ENCODE data around the gene TRIM39.
"Not testable (repeated sequence)": the region's sequence is repeated elsewhere in the genome, so short reads cannot be mapped to it uniquely, and the experiment has no call there.

TRIM39 gene

DNA sequence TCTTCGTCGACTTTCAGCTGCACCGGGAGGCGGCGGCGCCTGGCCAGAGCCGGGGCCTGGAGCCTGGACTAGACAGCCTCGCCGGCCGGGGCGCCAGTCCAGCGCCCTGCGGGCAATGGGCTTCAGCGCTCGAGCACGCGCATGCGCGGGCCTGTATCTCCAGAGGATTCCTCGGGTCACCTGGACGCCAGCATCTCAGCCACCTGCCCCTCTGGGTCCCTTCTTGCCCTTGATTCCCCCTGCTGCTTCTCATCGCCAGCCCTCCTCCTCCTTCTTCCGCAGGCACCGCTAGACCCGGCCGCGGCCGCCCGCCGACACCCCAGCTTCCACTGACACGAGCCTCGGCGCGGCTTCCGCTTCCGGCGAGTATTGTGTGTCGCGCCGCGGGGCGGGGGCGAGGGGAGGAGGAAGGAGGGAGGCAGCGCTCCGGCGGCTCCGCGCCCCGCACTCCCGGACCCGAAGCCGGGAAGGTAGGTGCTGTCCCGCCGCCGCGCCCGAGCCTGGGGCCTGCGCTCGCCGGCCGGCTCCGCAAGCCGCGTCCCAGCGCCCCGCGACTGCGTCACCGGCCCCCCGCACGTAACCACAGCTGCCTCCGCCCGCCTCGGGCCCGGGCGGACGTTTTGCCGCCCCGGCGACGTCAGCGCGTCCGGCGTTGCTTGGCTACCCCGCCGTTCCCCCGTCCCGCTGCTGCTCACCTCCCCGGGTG lies at the start of gene TRIM39:
TSS of gene TRIM39 (plus strand) at position 402 of the 706 bp plus-strand sequence. CDS start 2,391 bp downstream, outside the sequence.
- in situ Hi-C loops (cut with MboI; ENCODE audit: low sequenced_read_pairs) = no loop called here

DNA sequence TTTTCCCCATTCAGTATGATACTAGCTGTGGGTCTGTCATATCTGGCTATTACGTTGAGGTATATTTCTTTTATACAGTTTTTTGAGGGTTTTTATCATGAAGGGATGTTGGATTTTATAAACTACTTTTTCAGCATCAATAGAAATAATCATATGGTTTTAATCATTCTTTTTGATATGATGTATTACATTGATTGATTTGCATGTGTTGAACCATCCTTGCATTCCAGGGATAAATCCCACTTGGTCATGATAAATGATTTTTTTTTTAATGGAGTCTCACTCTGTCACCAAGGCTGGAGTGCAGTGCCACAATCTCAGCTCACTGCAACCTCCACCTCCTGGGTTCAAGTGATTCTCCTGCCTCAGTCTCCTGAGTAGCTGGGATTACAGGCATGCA lies 45.7 kb upstream of the TRIM39 start:
- in situ Hi-C loops (cut with MboI; ENCODE audit: low sequenced_read_pairs) = not testable (repeated sequence)

DNA sequence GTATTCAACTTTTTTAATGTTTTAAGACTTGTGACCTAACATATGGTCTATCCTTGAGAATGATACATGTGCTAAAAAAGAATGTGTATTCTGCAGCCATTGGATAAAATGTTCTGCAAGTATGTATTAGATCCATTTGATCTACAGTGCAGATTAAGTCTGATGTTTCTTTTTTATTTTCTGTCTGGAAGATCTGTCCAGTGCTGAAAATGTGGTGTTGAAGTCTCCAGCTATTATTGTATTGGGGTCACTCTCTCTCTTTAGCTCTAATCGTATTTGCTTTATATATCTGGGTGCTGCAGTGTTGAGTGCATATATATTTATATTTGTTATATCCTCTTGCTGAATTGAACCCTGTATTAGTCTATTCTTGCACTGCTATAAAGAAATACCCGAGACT lies 44.2 kb upstream of the TRIM39 start:
- in situ Hi-C loops (cut with MboI; ENCODE audit: low sequenced_read_pairs) = no loop called here

DNA sequence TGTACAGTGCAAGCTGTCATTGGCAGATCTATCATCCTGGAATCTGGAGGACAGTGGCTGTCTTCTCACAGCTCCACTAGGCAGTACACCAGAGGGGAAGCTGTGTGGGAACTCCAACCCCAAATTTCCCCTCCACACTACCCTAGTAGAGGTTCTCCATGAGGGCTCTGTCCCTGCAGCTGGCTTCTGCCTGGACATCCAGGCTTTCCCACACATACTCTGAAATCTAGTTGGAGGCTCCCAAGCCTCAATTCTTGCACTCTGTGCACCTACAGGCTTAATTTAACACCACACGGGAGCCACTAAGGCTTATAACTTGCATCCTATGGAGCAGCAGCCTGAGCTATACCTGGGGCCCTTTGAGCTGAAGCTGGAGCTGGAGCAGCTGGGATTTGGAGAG lies 43.0 kb upstream of the TRIM39 start:
- in situ Hi-C loops (cut with MboI; ENCODE audit: low sequenced_read_pairs) = no loop called here

DNA sequence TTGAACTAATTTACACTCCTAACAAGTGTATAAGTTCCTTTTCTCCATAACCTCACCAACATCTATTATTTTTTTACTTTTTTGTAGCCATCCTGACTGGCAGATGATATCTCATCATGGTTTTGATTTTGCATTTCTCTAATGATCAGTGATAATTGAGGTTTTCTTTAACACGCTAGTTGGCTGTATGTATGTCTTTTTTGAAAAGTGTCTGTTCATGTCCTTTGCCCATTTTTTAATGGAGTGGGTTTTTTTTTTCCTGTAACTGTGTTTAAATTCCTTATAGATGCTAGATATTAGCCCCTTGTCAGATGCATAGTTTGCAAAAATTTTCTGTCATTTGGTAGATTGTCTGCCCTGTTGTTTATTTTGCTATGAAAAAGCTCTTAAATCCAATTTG lies 39.6 kb upstream of the TRIM39 start:
- in situ Hi-C loops (cut with MboI; ENCODE audit: low sequenced_read_pairs) = no loop called here

DNA sequence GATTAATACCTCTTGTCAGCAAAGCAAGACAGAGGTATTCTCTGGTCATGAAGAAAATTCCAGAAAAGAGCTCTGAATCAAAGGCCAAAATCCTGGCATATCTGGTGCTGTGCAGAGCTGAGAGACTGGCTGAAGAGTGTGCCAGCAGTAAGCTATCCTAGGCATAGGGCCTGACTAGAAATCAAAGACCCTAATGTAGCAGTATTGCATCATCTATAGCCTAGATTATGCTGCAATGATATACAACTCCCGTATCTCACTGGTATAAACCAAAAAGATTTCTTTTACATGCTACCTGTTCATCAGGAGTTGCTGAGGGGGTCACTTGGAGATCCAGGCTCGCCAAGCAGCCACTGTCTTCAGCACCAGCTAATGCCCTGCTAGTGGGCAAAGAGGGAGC lies 30.9 kb upstream of the TRIM39 start:
- in situ Hi-C loops (cut with MboI; ENCODE audit: low sequenced_read_pairs) = no loop called here

DNA sequence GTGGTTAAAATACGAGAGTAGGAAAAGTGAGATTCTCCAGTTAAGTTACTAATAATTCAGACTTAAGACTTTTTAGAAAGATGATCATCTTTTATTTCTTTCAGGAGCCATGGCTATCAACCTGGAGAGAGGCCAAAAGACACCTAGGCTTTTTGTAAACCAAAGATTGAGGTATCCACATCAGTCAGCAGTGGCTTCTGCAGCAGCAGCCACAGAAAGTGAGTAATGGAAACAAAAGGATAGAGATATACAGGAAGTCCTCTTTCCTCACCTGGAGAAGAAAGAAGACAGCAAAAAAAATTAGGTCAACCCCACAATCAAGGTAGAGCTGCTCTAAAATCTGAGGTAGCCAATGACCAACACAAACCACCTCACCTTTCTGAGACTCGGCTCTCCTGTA lies 22.7 kb upstream of the TRIM39 start:
- in situ Hi-C loops (cut with MboI; ENCODE audit: low sequenced_read_pairs) = no loop called here

DNA sequence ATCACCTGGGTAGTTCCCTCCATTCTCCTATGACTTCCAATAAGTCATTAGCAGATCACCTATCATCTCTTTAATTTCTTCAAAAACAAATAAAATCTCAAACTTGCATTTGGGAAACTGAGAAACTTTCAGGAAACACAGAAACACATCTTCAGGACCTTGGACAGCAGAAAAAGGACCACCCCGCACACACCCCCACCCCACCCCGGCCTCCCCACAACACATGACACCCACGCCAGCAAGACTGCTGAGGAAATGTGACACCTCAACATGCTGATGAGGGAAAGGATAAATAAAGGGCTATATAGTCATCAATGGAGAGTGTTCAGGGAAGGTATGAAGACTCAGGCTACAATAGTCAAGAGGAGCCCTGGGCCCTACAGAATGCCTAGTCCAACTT lies 15.6 kb upstream of the TRIM39 start:
- in situ Hi-C loops (cut with MboI; ENCODE audit: low sequenced_read_pairs) = no loop called here

DNA sequence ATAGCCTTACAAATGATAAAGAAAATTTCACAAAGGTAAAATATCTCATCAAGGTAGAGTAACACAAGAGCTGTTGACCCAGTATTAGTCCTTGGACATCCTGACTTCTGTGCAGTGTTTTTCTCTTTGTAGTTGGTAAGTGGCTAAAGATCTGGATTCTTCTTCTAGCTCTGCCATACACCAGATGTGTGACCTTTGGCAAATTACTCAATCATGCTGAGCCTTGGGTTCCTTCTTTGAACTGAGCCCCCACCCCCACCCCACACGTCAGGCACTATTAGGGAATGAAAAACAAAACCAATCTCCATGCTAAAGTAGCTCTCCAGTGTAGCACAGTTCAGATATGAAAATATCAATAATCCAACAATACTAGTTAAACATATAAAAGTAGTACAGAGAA lies 15.1 kb upstream of the TRIM39 start:
- in situ Hi-C loops (cut with MboI; ENCODE audit: low sequenced_read_pairs) = no loop called here

DNA sequence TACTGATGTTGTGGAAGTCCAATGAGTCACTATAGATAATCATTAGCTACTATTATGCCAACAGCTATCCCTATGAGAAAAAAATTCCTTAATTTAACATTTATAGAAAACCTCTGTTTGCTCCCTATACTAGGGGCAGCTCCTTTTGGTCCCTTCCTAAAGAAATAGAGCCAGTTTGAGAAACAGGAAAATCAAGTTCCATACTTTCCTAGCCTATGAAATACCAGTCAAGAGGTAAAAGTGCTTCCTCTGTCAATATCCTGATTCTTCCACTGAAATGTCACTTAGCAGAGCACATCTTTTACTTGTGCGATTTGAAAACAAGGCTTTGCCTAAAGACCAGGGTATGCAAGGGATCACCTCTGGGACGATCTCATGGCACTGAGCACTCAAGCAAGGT lies 14.5 kb upstream of the TRIM39 start:
- in situ Hi-C loops (cut with MboI; ENCODE audit: low sequenced_read_pairs) = no loop called here

DNA sequence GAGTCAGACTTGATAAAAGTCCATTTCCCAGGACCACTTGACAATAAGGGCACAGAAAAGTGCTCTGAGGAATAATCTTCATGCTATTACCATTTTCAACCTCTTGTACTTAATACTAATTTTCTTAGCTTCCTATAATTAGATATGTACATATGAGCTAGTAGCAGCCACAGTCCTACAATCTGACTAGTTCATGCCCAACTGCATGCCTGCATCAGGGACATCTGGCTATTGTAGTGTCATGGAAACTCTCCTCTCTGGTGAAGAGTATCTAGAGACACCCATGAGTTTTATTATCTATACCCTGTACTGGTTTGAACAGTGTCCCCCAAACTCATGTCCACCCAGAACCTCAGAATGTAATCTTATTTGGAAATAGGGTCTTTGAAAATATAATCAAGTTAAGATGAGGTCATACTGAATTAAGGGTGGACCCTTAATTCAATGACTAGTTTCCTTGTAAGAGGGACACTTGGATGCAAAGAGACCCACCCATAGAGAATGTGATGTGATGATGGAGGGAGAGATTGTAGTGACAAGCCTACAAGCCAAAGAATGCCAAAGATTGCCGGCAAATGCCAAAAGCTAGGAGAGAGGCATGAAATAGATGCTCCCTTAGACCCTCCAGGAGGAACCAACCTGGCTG lies 13.9 kb upstream of the TRIM39 start:
- in situ Hi-C loops (cut with MboI; ENCODE audit: low sequenced_read_pairs) = no loop called here

DNA sequence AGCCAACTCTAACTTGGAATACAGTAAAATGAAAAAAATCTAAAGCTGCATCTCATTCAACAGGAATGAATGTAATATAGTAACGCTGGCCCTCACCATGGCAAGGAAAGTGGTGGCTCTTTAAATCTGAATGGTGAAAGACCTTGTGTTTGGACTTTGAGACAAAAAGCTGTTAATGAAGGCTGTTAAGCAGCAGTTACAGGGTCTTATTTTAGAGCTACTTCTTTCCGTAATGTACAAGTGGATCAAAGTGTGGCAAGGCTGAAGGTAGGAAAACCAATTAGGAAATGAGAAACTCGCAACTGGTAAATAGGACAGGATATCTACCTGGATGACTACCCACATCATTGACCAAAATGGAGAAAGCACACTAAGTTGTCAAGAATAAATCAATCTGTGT lies 11.6 kb upstream of the TRIM39 start:
- in situ Hi-C loops (cut with MboI; ENCODE audit: low sequenced_read_pairs) = no loop called here

DNA sequence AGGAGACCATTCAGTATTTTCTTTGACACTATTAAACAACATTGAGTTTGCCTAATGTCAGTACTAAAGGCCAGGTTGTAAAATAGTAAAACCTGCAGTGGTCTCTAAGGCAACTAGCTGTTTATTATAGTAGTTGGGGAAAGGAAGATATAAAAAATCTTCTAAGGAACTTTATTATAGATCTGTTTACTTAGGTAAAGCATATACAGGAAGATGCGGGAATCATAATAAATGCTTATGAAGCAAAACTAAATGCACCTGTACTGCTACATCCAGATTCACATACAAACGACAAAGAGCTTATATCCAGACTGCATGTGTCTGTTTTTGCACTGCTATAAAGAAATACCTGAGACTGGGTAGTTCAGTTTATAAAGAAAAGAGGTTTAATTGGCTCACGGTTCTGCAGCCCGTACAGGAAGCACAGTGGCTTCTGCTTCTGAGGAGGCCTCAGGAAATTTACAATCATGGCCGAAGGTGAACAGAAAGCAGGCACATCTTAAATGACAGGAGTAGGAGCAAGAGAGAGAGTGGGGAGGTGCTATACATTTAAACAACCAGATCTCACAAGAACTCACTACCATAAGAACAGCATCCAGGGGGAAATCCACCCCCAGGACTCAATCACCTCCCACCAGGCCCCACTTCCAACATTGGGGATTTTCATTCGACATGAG lies 8.7 kb upstream of the TRIM39 start:
- in situ Hi-C loops (cut with MboI; ENCODE audit: low sequenced_read_pairs) = no loop called here

DNA sequence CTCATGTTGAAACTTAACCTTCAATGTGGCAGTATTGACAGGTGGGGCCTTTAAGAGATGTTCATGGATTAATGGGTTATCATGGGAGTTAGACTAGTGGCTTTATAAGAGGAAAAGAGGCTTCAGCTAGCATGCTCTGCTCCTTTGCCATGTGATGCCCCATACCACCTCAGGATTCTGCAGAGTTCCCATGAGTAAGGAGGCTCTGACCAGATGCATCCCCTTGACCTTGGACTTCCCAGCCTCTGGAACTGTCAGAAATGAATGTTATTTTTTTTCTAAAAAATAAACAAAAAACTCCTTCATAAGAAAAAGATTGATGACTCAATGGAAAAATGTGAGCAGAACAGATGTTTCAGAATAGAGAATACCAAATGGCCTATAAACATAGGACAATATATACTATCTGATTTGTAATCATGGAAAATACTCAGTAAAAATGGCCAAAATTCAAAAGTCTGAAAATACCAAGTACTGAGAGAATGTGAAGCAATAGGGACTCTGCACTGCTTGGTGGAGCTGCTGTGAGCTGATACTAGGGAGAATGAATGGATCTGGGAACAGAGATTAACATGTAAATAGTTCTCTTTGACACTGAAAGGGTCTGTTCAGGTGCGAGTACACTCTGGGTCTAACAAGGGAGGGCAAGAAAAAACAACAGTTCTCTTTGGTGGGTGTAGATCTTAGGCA lies 7.4 kb upstream of the TRIM39 start:
- in situ Hi-C loops (cut with MboI; ENCODE audit: low sequenced_read_pairs) = no loop called here

DNA sequence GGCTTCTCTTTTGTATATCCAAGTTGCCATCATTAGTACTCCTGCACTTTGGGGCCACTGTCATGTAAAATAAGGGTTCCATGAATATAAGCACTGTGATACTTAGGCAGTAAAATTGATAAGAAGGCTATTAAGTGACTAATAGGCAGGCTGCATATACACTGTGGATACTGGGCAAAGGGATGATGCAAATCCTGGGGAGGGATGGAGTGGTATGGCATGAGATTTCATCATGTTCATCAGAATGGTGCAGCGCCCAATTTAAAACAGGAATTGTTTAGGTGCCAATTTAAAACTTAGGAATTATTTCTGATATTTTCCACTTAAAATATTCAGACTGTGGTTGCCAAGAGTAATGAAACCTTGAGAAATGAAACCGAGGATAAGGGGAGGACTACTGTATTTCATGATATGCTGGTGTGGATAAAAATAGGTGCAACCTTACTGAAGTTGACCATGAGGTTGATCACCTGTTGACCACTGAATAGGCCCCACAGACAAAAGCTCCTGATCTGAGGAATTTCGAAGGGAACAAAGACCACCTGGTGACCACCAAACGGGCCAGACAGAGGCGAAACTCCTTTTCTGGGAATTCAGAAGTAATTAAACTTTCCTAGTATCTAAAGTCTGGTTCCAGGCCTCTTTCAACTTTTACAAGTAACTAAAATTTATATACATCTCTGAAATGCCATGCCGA lies 4.9 kb upstream of the TRIM39 start:
- in situ Hi-C loops (cut with MboI; ENCODE audit: low sequenced_read_pairs) = no loop called here

DNA sequence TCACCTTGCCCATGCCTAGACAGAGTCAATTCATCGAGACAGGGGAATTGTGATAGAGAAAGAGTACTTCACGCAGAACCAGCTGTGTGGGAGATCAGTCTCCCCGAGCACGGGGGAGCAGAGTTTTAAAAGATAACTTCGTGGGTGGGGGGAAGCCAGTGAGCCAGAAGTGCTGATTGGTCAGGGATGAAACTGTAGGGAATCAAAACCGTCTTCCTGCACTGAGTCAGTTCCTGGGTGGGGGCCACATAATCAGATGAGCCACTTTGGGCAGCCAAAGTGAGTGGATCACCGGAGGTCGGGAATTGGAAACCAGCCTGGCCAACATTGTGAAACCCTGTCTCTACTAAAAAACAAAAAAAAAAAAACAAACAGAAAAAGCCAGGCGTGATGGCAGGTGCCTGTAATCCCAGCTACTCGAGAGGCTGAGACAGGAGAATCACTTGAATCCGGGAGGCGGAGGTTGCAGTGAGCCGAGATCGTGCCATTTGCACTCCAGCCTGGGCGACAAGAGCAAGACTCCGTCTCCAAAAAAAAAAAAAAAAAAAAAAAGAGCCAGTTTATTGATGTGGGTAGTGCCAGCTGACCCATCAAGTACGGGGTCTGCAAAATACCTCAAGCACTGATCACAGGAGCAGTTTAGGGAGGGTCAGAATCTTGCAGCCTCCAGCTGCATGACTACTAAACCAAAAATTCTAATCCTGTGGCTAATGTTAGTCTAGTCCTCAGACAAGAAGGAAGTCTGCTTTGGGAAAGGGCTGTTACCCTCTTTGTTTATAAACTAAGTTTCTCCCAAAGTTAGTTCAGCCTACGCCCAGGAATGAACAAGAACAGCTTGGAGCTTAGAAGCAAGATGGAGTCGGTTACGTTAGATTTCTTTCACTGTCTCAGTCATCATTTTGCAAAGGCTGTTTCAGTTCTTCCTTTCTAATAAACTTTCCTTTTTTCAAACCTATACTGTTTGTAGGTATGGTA lies 3.9 kb upstream of the TRIM39 start:
- in situ Hi-C loops (cut with MboI; ENCODE audit: low sequenced_read_pairs) = no loop called here

DNA sequence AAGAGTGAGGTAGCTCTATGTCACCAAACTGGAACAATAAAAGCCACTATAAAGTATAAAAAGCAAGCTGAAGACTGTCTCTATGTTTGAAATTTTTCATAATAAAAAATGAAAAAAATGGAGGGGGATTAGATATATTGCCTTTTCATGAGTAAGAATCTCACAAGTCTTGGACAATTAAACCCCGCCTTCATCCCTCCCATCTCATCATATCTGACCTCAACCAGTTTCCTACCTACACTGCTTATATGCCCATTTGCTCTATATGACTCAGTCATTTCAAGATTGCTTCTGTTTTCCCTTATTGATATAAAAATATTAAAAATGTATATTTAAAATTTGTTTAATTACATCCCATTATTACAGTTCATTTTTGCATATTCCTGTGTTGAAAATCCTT lies 2.9 kb upstream of the TRIM39 start:
- in situ Hi-C loops (cut with MboI; ENCODE audit: low sequenced_read_pairs) = no loop called here

DNA sequence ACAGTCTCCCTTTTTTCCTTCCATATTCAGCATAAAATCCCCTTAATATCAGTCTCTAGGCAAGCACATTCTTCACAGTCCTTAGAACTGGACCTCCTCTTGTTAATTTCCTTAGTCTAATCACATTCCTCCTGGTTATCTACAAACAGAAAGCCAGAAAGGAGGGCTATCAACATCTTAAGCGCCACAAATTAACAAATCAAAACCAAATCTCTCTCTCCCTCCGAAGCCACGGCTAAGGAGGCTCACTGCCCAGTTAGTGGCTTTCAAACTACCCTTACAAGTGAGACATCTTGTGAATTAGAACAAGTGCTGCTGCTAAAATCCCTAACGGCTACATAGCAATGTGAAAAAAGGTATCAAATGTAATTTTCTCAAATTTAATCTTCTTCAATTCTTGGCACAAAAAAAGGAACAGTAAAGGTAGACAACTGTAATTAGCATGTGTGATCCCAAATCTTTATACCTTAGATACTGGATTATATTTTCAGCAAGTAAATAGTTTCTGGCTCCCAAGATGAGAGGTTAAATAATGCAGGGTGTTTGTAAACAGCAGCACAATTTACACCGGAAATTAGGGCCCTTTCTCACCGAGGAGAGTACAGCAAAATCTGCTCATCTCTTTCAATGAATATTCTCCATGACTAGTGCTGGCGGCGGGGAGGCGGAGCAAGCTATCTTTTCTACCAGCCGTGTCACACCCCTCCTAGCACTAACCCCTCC lies 1.4 kb upstream of the TRIM39 start:
- in situ Hi-C loops (cut with MboI; ENCODE audit: low sequenced_read_pairs) = no loop called here

DNA sequence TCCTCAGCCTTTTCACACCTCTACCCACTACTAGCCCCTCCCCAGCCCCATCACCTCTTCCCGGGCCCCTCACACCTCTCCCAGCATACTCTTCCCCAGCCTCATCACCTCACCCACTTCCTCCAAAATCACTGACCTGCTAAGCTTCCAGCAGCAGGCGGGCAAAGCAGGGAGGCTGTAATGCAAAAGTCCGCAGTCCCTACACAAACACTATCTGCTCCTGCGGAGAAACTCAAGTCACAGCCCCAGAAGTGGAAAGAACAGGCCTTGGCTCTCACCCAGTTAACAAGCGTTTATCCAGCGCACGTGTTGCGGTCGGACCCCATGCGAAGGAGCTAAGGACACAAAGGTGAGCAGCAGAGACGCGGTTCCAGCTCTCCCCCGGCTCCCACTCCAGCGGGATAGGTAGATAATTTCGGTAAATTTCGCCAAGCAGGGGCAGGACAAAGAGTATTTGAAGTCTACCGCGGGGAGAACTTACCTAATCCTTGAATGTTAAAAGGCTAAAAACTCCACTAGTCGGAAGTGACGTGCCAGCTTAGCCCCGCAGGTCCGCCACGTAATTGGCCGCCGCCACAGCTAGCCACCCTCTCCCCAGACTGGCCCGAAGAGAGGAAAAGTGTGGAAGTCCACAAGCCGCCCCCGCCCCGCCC lies 728 bp upstream of the TRIM39 start:
- in situ Hi-C loops (cut with MboI; ENCODE audit: low sequenced_read_pairs) = no loop called here

All from hTERT RPE-1 (cell line).